Measurements from ENCODE around the gene ZNF687.

Gene ZNF687

GRCh38 chr1:151287767-151288500 is 5.8 kb downstream of the ZNF687 start:
- ChIA-PET CTCF (no interaction called here), POLR2A (ENCODE audit: low non-redundant PET) (no interaction called here)
- DNase-seq (ENCODE audit: low spot score), result no peak

GRCh38 chr1:151288502-151288901 is 6.4 kb downstream of the ZNF687 start:
- POLR2A ChIA-PET (ENCODE audit: low non-redundant PET), result no interaction called here
- DNase-seq (ENCODE audit: low spot score), result no peak
- no peak for TF ChIP-seq CTCF (conservative IDR thresholded peaks at IDR 0.05; ENCODE audit: low read depth)
- CTCF ChIA-PET, result no interaction called here
- peak overlapping the region; percentile 49 for H3K27ac ChIP-seq

More at GRCh38 chr1:151287767-151288500, 5.8 kb downstream of the ZNF687 start:
- no peak for TF ChIP-seq CTCF (conservative IDR thresholded peaks at IDR 0.05; ENCODE audit: low read depth)
- H3K27ac ChIP-seq, result peak overlapping the region; percentile 49

- H3K27ac ChIP-seq, result peak overlapping the region; percentile 49
- no peak for TF ChIP-seq CTCF (conservative IDR thresholded peaks at IDR 0.05; ENCODE audit: low read depth)
- POLR2A ChIA-PET (ENCODE audit: low non-redundant PET), result no interaction called here
- CTCF ChIA-PET, result no interaction called here
- no peak for DNase-seq (ENCODE audit: low spot score)
Measured at GRCh38 chr1:151289080-151289935, 7.2 kb downstream of the ZNF687 start.

GRCh38 chr1:151289991-151290708 is 8.1 kb downstream of the ZNF687 start:
- no peak for TF ChIP-seq CTCF (conservative IDR thresholded peaks at IDR 0.05; ENCODE audit: low read depth)
- POLR2A ChIA-PET (ENCODE audit: low non-redundant PET), result no interaction called here
- CTCF ChIA-PET, result interaction anchor here (0.7 kb wide), 1 partner anchor 1589 kb away, joined by 6 read pairs; no protein-coding TSS in a partner anchor
- peak overlapping the region; percentile 49 for H3K27ac ChIP-seq
- DNase-seq (ENCODE audit: low spot score), result no peak

GRCh38 chr1:151290709-151291303 is 8.7 kb downstream of the ZNF687 start:
- peak overlapping the region; percentile 49 for H3K27ac ChIP-seq
- DNase-seq (ENCODE audit: low spot score), result no peak
- ChIA-PET POLR2A (ENCODE audit: low non-redundant PET) (no interaction called here), CTCF (interaction anchor here (0.7 kb wide), 1 partner anchor 1588 kb away, joined by 6 read pairs; no protein-coding TSS in a partner anchor)
- no peak for TF ChIP-seq CTCF (conservative IDR thresholded peaks at IDR 0.05; ENCODE audit: low read depth)

Measured in RWPE1 (cell line).